NCI-H1930 (cell line): ENCODE measurements around the gene ZNF516.

Experiments
- DNase-seq, 2 experiments: peaks; one replicate each; lab custom pipeline; 2025; lab: John Stamatoyannopoulos, UW

ZNF516 gene

GRCh38 chr18:76421685-76422078 lies 73.4 kb downstream of the ZNF516 start:
- DNase-seq = no peak

- no peak for DNase-seq
These were observed 74.0 kb downstream of the ZNF516 start for GRCh38 chr18:76420898-76421684.

DNA sequence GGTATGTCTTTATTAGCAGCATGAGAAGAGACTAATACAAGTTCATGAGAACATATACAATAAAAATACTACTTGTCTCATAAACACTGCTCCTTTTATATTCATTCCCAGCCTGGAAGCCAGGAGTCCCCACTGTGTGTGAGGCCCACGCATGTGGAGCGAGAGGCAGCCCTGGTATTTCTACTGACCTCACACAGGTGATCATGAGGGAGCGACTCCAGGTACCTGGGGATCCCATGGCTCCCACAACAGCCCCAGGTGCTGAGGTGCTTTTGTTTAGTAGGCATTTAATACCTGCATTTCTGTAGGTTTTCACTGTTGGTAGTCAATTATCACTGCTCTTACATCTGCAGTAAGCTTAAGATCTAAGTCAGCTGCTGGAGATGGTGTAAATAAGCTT lies 75.2 kb downstream of the ZNF516 start:
- no peak for DNase-seq

- no peak for DNase-seq
These were observed 78.1 kb downstream of the ZNF516 start for GRCh38 chr18:76416911-76417310.

GRCh38 chr18:76414936-76415621 lies 80.0 kb downstream of the ZNF516 start:
- DNase-seq = no peak

DNA sequence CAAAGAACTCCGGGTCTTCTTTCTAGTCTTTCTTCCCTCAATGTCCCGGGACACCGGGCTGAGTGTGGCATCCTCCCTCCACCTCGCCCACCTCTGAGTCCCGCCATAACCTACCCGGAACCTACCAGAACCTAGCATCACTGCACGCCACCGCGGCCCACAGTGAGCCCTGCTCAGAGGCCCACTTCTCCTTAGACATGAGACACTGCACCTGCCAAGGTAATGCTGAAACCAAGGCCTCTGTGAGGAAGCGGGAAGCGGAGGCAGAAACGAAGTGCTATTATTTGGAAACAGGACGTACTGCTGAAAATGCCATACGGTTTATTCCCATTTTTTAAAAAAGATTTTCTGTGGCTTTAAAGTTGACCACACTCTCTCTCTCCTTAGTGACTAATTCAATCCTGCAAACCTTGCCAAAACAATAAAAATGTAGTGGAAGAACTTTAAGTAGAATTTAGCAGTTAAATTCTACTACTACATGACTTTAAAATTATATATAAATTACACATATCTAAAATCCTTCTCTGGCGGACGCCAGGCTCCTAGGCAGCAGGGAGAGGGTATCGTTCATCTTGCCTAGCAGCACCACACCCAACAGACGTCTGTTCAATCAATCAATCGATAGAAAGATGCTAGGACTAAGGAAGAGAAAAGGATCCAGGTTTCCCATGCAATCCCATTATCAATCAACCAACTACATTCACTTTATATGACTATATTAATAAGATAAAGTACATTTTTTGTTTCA lies 82.0 kb downstream of the ZNF516 start:
- no peak for DNase-seq

- DNase-seq = no peak
These were observed 82.8 kb downstream of the ZNF516 start for GRCh38 chr18:76412010-76412817.

DNA sequence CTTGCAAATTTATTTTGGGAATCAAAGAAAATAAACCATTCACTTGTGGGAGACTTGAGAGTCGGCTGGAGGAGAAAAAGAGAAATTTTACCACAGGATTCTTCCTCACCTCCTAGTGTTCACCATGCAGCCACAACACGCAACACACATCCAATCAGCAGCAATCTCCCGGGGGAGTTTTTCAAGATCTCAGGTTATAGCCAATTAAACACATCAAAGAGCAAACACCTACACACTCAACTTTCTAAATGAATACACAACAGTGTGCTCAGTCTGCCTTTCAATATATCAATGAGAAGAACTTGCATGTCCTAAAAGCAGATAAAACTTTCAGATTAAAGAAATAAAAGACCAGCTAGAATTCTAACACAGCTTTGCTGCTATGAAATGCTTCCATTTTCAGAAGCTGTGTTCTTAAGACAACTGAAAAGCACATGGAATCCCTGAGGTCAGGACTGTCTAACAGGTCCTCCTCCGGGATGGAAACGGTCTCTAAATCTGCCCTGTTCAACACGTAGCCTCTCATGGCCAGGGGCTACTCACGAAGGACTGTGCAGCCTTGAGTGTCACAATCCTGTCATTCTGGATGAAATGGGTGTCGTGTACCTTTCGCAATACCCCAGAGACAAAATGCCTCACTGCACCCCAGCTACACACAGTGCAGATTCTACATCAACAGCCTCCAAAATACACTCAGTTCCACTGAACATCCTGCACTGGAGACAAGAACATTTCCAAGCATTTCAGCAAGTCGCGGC lies 84.2 kb downstream of the ZNF516 start:
- no peak for DNase-seq

GRCh38 chr18:76410033-76410432 lies 85.0 kb downstream of the ZNF516 start:
- DNase-seq = no peak

GRCh38 chr18:76408480-76409067 lies 86.5 kb downstream of the ZNF516 start:
- DNase-seq = no peak

- no peak for DNase-seq
These were observed 87.4 kb downstream of the ZNF516 start for GRCh38 chr18:76407681-76408080.

DNA sequence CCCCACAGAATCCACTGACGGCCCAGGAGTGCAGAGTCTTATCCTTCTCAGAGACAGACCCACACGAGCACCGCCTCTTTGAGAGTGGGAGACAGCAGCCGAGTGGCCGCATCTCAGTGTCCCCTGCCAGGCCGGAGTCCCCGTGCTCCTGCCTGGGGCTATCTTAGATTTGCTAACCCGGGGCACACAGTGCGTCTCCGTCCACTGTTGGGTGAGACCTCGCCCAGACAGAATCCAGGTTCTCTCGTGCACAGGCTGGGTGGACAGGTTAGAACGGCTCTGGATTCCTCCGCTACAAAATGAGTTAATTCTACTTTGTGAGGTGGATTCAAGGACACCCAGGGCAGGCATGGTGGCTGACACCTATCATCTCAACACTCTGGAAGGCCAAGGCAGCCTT lies 88.3 kb downstream of the ZNF516 start:
- DNase-seq = no peak

DNA sequence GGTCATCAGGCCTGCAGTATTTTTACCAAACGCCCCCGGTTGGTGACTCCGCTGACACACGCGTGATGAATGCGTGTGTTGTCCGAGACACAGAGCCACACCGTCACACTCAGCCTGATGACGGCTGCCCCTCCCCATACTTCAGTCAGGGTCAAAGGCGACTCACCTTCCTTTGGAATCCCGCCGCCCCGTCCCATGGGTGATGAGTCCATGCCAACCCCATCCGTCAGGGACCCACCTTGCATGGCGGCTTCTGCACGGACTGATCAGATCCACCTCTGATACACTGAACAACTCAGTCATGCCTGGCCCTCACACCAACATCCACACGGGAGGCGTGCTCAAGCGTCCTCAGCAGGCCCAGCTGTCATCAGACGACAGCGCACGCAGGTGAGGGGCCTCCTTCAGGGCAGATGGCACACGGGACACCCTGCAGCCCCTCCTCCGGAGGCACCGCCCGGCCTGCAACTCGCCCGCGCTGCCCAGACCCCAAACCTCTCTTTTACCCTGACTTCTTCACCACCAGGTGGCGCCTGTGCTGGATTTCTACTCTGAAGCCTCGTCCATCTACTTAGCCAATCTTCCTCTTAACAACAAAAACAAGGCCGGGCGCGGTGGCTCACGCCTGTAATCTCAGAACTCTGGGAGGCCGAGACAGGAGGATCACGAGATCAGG lies 89.2 kb downstream of the ZNF516 start:
- peak; percentile 7 to 10 for DNase-seq

DNA sequence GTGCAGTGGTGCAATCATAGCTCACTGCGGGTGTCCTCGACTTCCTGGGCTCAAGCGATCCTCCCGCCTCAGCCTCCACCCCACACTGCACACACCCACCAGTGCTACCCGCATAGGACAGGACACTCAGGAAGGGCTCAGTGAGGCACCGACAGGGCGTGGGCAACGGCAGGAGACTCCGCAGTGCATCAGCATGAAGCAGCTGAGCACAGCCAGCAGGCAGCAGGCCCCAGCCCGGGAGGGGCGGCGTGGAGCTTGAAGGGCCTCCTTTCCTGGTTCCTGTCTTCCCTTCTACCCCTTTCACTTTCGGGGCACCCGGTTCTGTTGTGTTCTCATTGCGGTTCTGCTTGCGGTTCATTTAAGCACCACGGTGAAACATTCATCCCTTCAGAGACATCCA lies 89.8 kb downstream of the ZNF516 start:
- no peak for DNase-seq

- no peak for DNase-seq
These were observed 90.7 kb downstream of the ZNF516 start for GRCh38 chr18:76404345-76404831.

GRCh38 chr18:76402026-76402990 lies 92.7 kb downstream of the ZNF516 start:
- DNase-seq = no peak

GRCh38 chr18:76401498-76401897 lies 93.5 kb downstream of the ZNF516 start:
- DNase-seq = no peak

- no peak for DNase-seq
These were observed 95.2 kb downstream of the ZNF516 start for GRCh38 chr18:76399613-76400391.
